ENCODE measurements around the gene LZTS2. TPM values are rescaled to one million over a fixed set of nuclear protein-coding genes. Genes with fewer than 3 reads are reported as not detected.

The LZTS2 gene
- total RNA-seq, 1 experiment from 2014 or later: 69.1 TPM

DNA sequence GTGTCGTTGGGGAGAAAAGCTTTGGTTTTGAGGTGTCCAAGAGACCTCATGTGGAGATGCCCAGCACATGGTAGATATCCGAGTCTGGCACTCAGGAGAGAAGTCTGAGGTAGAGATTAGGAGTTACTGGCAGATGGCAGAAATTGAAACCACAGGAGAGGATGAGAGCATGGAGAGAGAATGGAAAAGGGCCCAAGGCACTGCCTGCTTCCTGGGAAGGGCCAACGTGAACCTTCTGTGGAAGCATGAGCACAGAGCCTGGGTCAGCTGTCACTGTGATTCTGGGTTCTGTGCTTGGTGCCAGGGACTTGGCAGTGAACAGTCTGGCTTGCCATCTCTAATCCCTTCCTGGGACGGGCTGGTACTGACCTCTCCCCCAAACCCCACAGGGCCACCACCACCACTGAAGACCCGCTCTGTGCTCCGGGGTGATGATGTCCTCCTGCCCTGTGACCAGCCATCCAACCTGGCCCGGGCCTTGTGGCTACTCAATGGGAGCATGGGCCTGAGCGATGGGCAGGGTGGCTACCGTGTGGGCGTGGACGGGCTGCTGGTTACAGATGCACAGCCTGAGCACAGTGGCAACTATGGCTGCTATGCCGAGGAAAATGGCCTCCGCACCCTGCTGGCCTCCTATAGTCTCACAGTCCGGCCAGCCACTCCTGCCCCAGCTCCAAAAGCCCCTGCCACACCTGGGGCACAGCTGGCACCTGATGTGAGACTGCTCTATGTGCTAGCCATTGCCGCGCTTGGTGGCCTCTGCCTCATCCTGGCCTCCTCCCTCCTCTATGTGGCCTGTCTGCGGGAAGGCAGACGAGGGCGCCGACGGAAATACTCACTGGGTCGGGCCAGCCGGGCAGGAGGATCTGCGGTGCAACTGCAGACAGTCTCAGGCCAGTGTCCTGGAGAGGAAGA lies 16.4 kb upstream of the LZTS2 start:
- no peaks in the 10 kb centered on the region for H3K27me3 Mint-ChIP-seq (ENCODE audit: low read depth)
- Histone ChIP-seq H3K9ac (ENCODE audit: extremely low read depth, insufficient read length, low read length) (no peak overlapping the region), H2BK12ac (ENCODE audit: insufficient read length, low read depth, low read length) (no peak overlapping the region), H3K27me3 (ENCODE audit: insufficient read depth, low read length) (no peaks in the 10 kb centered on the region), H4K20me1 (ENCODE audit: control insufficient read depth, insufficient read depth, insufficient read length) (no peaks in the 10 kb centered on the region), H4K91ac (ENCODE audit: insufficient read length, low read depth, low read length) (no peak overlapping the region), H3K56ac (ENCODE audit: insufficient read length, low read depth, low read length) (no peak overlapping the region), H2BK20ac (ENCODE audit: low read depth, low read length, poor library complexity, severe bottlenecking) (no peak overlapping the region), H3K4me2 (ENCODE audit: insufficient read depth, insufficient read length, low read length) (no peak overlapping the region), H3K18ac (ENCODE audit: insufficient read length, low read depth, low read length) (no peak overlapping the region), H2AK5ac (ENCODE audit: insufficient read length, low read length) (no peak overlapping the region), H2BK5ac (ENCODE audit: insufficient read length, low read length) (no peak overlapping the region), H3K4me1 (ENCODE audit: insufficient read depth, low read length) (no peaks in the 10 kb centered on the region; the same call in 1 of the 2 replicates), H4K5ac (ENCODE audit: insufficient read length, low read depth, low read length) (no peak overlapping the region), H3K4ac (ENCODE audit: low read depth, low read length) (no peak overlapping the region), H3K14ac (ENCODE audit: insufficient read depth, low read length) (no peak overlapping the region), H3T11ph (ENCODE audit: low read length) (no peak overlapping the region), H3K27ac (ENCODE audit: insufficient read length, low read depth, low read length) (no peak overlapping the region), H3K9me3 (ENCODE audit: control insufficient read depth, low read depth, low read length) (no peaks in the 10 kb centered on the region), H3K79me1 (ENCODE audit: insufficient read depth, low read depth, low read length, poor library complexity, severe bottlenecking) (peaks cover 1% of the 10 kb centered on the region), H3K23me2 (ENCODE audit: insufficient read length, low read depth, low read length, poor library complexity, severe bottlenecking) (peaks cover 7% of the 10 kb centered on the region), H2BK120ac (ENCODE audit: low read depth, low read length, poor library complexity, severe bottlenecking) (no peak overlapping the region), H3K23ac (ENCODE audit: insufficient read length, low read depth, low read length) (no peak overlapping the region), H3K79me2 (ENCODE audit: insufficient read depth, low read length) (peaks cover 6% of the 10 kb centered on the region; the same call in 1 of the 2 replicates), H2AFZ (ENCODE audit: low read length) (no peak overlapping the region), H2BK15ac (ENCODE audit: low read depth, low read length) (no peak overlapping the region), H4K8ac (replicated peaks; ENCODE audit: insufficient read length, low read depth, low read length) (no peak overlapping the region)
- no peak overlapping the region for H3K27ac Mint-ChIP-seq
- peaks cover 6 to 10% of the 10 kb centered on the region in 2 experiments for H3K4me1 Mint-ChIP-seq
- peaks cover 0 to 2% of the 10 kb centered on the region in 2 experiments; a peak in 3 of 5 replicates for H3K9me3 Mint-ChIP-seq
- DNase-seq: peak; percentile 12
- no CpG with 5 or more reads among the region's 24 CpGs for WGBS (ENCODE audit: extremely low coverage, insufficient read length, low lambda C conversion rate)
- peaks cover 8 to 35% (median 34%) of the 10 kb centered on the region in 3 experiments; a peak in 6 of 7 replicates for H3K36me3 Mint-ChIP-seq (ENCODE audit: insufficient read depth in 1 of 3, low read depth in 3 of 3)
- H3K4me3 Mint-ChIP-seq: no peak overlapping the region
- TF ChIP-seq, protein P1, sequence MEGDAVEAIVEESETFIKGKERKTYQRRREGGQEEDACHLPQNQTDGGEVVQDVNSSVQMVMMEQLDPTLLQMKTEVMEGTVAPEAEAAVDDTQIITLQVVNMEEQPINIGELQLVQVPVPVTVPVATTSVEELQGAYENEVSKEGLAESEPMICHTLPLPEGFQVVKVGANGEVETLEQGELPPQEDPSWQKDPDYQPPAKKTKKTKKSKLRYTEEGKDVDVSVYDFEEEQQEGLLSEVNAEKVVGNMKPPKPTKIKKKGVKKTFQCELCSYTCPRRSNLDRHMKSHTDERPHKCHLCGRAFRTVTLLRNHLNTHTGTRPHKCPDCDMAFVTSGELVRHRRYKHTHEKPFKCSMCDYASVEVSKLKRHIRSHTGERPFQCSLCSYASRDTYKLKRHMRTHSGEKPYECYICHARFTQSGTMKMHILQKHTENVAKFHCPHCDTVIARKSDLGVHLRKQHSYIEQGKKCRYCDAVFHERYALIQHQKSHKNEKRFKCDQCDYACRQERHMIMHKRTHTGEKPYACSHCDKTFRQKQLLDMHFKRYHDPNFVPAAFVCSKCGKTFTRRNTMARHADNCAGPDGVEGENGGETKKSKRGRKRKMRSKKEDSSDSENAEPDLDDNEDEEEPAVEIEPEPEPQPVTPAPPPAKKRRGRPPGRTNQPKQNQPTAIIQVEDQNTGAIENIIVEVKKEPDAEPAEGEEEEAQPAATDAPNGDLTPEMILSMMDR (conservative IDR thresholded peaks at IDR 0.05): no peak
